GM10266 (cell line): ENCODE results near the gene RASAL3.

Experiments used
- DNase-seq: peaks from one replicate; pipeline ENCODE4 v3.0.0; 2012; ENCODE audit errors: extremely low spot score
- TF ChIP-seq, protein P1 (sequence below): IDR thresholded peaks from 2 replicates; pipeline ENCODE4 v1.5.1; 2012; ENCODE audit warnings: mild to moderate bottlenecking, low read depth; ENCODE audit not compliant: control insufficient read depth, insufficient read depth; ENCODE audit errors: missing control alignments

RASAL3 gene

GRCh38 chr19:15445227-15445605, 19.1 kb downstream of the RASAL3 start:
- no peak for DNase-seq
- TF ChIP-seq, protein P1, sequence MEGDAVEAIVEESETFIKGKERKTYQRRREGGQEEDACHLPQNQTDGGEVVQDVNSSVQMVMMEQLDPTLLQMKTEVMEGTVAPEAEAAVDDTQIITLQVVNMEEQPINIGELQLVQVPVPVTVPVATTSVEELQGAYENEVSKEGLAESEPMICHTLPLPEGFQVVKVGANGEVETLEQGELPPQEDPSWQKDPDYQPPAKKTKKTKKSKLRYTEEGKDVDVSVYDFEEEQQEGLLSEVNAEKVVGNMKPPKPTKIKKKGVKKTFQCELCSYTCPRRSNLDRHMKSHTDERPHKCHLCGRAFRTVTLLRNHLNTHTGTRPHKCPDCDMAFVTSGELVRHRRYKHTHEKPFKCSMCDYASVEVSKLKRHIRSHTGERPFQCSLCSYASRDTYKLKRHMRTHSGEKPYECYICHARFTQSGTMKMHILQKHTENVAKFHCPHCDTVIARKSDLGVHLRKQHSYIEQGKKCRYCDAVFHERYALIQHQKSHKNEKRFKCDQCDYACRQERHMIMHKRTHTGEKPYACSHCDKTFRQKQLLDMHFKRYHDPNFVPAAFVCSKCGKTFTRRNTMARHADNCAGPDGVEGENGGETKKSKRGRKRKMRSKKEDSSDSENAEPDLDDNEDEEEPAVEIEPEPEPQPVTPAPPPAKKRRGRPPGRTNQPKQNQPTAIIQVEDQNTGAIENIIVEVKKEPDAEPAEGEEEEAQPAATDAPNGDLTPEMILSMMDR, result no peak

DNA sequence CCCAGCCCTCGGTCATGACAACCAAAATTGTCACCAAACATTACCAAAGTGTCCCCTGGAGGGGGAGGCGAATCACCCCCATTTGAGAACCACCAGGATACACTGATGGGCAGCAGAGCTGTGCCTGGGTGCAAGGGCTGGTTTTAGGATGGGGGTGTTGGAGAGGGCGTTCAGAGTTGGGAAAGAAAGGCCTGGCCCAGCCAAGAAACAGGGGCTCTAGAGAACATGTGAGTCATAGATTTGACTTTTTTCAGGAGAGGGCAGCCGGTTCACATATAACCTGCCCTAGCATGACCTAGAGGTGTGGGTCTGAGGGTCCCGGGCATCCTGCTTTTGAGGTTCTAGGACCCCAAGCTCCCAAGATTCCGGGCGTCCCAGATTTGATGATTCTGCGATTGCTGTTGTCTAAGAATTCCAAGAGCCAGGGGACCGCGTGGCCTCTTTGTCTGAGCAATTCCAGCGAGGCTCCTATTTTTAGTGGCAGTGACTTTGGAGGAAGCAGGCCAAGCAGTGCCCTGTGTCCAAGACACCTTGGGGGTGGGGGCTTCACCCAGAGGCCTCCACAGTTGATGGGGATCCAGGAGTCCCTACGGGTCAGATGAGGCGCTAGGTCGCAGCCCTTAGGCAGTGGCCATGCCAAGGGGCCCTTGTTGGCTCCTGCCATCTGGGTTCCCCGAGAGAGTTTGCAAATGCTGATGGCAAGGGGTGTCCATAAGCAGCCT, 19.7 kb downstream of the RASAL3 start:
- no peak for DNase-seq
- TF ChIP-seq, protein P1, result no peak

- no peak for DNase-seq
- TF ChIP-seq, protein P1, result no peak
Observed at GRCh38 chr19:15443838-15444237, 20.5 kb downstream of the RASAL3 start.

GRCh38 chr19:15443325-15443724, 21.0 kb downstream of the RASAL3 start:
- TF ChIP-seq, protein P1, result no peak
- DNase-seq, result no peak

GRCh38 chr19:15442142-15442920, 22.0 kb downstream of the RASAL3 start:
- no peak for DNase-seq
- TF ChIP-seq, protein P1, result no peak

DNA sequence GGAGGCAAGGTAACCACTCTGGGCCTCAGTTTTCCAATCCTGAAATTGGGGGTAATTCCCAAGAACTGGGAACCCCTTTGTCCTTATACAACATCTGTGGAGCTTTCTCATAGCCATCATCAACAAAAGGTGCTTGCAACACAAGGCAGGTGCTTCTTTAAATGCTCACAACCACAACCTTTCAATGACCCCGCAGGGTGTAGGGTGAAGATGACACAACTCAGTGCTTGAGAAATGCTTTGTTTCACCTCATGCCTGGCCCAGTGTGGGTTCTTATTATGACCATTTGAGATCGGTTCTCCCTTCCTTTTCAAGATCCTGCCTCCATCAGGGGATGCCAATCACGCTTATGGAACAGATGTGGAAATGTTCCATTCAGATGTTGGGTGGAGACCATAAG, 23.0 kb downstream of the RASAL3 start:
- TF ChIP-seq, protein P1, result no peak
- DNase-seq, result no peak
